Stimulated activated naive CD4-positive, alpha-beta T cell treated with Interleukin-2 at 50 U/mL for 16 hours (primary cell): ENCODE measurements around the gene AIP.

ENCODE experiments used
- DNase-seq: peaks from one replicate; lab custom pipeline; 2025; lab: John Stamatoyannopoulos, UW

Gene AIP

DNA sequence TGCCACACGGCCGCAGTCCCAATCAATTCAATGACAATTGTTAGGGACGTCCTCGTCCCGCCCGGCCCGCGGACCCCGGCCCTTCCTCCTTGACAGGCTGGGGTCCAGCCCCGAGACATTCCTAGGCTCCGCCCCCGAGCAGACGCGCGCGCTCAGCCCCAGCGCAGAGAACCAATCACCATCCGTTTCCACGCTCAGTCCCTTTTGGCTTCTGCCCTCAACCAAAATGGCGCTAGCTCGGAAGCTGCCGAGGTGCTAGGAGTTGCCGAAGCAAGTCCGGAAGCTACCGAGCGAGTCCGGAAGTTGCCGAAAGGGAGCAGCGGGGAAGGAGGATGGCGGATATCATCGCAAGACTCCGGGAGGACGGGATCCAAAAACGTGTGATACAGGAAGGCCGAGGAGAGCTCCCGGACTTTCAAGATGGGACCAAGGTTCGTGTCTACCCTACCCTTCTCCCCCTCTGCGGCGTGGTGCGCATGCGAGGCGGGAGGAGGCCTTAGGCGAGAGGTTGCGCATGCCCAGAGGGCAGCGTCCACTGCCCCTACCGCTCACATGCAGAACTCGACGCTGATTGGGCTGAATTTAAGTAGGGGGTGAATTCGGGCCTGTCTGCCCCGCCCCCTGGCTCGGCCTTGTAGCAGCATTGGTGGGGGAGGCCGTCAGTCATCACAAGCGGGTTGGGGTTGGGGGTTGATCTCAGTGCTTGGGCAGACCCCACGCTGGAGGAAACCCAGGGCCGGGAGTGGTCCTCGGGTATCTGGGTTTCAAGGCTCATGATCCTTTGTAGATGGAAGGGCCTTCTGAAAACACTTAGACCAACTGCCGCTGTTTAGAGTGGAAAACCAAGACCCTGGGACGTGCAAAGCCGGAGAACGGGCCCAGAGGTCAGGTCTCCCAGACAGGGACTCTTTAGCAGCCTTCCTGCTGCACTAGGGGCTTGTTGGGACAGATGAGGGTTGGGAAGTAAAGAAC lies at the start of gene AIP:
Gene AIP (plus strand): TSS at position 200 of the 972 bp plus-strand sequence. CDS start 133 bp downstream, at position 333.
- peak; percentile 98 for DNase-seq

DNA sequence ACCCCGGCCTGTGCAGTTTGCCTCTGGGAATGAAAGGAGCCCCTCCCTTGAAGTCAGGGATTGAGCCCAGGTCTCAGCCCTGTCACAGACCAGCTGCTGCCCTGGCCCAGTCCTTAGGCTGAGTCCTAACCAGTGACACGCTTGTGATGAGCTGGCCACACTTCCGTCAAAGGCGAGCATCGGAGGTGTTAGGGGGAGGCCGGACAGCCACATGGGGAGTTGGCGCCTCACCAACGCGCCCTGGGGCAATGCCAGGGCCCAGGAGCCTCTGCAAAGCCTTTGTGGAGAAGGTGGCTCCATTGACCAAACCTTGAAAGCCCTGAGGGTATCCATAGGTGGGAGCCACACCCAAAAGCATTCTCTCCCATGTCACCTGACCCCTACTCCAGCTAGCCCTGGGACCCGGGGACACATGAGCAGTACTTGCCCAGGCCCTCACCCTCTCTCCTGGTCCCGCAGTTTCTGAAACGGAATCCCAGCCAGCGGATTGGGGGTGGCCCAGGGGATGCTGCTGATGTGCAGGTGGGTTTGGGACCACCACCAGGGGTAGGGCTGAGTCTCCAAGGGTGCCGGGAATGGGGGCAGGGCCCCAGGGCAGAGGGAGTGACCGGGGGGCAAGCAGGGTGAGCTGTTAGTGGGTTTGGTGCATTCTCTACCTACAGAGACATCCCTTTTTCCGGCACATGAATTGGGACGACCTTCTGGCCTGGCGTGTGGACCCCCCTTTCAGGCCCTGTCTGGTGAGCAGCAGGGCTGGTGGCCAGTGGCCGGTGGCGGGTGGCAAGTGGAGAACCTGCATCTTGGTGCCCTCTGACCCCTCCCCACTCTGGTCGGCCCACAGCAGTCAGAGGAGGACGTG lies 49.1 kb upstream of the AIP start:
- no peak for DNase-seq

DNA sequence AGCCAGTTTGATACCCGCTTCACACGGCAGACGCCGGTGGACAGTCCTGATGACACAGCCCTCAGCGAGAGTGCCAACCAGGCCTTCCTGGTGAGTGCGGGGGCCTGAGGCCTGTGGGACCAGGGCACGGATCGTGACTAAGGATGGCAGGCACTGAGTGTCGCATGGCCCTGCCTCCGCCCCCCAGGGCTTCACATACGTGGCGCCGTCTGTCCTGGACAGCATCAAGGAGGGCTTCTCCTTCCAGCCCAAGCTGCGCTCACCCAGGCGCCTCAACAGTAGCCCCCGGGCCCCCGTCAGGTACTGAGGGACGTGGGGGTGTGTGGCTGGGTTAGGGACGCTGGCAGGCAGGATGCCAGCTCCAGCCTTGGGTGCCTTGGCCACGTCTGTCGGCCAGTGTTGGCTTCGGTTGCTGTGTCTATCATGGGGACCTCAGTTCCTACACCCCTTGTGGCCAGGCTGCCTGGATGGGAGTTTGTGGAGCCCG lies 48.4 kb upstream of the AIP start:
- DNase-seq, result peak; percentile 21

DNA sequence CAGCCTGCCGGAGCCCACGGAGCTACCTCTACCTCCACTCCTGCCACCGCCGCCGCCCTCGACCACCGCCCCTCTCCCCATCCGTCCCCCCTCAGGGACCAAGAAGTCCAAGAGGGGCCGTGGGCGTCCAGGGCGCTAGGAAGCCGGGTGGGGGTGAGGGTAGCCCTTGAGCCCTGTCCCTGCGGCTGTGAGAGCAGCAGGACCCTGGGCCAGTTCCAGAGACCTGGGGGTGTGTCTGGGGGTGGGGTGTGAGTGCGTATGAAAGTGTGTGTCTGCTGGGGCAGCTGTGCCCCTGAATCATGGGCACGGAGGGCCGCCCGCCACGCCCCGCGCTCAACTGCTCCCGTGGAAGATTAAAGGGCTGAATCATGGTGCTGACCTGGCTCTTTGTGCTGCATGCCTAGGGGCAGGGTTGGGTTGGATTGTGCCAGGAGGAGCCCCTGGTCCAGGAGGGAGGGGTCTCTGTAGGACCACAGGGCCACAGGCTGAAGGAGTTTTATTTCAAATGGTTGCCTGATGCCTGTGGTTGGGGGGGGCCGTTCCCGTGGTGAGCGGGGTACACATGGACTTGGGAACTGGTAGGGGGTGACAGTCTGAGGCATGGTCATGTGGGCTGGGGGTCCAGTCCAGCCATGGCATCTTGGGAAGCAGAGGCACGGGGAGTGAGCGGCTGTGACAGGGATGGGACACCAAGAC lies 47.6 kb upstream of the AIP start:
- no peak for DNase-seq

DNA sequence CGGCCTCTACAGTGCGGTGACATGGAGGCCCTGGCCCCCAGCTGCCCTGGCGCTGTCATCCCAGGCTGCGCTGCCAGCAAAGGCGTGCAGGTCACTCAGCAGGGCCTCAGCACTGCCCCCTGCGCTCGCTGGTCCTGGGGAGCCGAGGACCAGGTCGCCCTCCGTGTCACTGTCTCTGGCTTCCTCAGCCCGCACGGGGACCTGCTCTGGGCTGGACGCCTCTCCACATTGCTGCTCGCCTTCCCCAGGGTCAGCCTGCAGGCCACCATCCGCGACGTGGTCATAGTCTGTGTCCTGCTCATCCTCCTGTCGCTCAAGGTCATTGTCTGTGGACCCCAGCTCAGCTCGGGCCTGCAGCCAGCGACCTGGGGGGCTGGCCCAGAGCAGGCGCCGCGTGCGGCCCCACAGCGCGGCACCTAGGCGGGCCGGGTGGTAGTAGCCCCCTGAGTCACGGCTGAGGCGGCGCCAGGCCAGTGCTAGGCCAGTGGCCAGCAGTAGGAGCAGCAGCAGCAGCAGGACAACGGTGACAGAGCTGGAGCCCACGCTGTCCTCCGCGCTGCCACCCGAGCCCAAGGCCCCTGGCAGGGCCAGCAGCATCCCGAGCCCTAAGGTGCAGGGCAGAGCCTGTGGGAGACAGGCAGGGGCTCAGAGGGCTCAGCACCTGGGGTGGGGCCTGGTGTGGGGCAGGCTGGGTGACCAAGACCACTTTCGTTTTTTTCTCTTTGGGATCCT lies 46.9 kb upstream of the AIP start:
- DNase-seq, result no peak

DNA sequence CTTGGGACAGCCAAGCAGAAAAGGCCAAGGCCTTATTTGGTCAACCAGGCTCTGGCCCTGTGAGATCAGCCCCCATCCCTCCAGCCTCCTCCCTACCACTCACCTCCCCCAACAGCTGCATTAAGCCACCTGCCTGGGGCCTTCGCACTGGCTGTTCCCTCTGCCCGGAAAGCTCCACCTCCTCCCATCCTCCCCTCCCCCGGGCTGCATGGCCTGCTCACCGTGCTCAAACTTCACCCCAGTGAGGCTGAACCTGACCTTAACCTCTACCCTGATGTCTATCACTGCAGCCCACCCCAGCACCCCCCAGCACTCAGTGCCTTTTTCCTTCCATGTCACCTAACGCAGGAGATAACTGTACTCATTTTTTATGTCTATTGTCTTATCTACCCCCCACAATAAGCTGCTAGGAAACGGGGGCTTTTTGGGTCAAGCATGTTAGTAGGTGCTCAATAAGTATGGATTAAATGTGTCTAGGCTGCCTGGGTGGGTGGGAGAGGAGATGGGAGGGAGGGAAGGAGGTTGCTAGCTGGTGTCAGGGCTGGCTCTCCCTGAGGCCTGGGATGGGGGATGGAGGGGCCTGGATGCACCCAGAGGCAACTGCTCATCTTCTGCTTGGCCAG lies 46.3 kb upstream of the AIP start:
- peak; percentile 61 for DNase-seq

DNA sequence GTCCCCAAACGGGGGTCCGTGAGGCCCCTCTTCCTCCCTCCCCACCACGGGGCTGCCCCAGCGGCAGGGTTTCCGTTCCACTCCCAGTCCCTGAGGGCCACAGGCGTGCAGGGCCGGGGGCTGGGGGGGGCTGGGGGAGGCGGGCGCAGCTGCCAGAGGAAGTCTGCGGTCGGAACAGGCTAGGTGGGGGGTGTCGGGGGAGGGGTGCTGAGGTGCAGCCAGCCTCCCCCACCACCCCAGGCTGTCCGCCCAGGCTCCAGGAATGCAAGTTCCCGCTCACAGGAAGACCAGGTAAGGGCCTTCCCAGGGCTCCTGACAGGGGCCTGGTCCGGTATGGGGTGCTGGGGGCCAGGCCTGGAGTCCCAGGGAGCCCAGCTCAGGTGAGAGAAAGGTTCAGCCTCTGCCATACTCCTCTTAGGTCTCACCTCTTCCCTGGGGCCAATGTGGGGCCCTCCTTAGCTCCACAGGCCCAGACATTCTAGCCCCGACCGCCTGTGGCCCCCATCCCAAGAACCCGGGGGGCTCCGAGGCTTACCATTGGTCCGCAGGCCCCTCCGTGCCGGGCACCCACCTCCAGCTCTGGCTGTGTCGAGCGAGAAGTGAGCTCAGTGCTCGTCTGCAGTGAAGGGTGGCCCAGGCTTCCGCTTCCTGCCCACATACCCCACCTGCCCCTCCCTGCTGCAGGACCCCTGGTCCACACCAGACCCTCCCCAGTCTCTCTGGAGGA lies 45.6 kb upstream of the AIP start, which contains the start of gene PTPRCAP:
Gene PTPRCAP (minus strand): TSS at position 601 of the 727 bp plus-strand sequence. CDS start 63 bp downstream, at position 538.
- DNase-seq, result peak; percentile 72

DNA sequence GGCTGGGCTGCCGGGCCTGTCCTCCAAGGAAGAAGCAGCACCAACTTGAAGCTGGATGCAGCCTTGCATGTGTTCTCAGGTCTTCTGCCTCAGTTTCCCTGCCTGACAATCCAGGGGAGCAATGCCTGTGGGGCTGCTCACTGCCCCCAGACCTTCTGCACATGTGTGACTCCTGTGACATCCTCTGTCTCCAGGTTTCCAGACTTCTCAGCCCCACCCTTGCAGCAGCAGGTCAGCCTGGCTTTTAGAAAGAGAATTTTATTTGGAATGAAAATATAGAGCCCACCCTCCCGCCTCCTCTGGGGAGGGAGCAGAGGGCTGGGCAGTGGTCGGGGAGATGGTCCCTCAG lies 45.0 kb upstream of the AIP start:
- no peak for DNase-seq

DNA sequence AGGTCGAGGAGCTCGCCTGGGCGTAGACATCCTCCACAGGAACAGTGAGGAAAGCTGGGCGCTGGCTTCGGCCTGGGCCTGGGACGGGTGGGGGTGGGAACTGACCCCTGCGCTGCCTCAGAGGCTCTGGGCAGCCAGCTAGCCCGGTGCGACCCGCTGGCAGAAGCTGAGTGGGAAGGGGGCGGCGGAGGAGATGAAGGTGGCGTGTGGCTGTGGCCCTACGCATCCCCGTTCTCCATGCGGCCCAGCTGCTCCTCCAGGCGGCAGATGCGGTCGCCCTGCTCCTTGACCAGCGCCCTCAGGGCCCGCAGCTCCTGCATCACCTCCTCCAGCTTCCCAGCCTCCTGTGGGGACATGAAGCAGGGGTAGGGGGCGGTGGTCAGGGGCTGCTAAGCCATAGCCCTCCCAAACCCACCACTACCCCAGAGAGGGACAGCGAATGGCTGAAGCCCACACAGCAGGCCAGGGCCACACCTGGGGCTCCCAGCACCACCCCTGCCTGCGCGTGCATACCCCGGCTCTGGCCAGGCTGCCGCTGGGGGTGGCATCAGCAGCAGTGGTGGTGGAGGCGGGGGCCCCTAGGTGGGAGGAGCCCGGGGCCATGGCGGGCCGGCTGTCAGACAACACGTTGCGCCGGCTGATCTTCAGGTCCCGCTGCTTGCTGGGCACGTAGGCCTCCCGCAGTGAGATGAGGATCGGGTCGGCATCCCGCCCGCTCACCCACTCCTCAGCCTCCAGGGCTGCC lies 44.5 kb upstream of the AIP start:
- DNase-seq, result peak; percentile 80

DNA sequence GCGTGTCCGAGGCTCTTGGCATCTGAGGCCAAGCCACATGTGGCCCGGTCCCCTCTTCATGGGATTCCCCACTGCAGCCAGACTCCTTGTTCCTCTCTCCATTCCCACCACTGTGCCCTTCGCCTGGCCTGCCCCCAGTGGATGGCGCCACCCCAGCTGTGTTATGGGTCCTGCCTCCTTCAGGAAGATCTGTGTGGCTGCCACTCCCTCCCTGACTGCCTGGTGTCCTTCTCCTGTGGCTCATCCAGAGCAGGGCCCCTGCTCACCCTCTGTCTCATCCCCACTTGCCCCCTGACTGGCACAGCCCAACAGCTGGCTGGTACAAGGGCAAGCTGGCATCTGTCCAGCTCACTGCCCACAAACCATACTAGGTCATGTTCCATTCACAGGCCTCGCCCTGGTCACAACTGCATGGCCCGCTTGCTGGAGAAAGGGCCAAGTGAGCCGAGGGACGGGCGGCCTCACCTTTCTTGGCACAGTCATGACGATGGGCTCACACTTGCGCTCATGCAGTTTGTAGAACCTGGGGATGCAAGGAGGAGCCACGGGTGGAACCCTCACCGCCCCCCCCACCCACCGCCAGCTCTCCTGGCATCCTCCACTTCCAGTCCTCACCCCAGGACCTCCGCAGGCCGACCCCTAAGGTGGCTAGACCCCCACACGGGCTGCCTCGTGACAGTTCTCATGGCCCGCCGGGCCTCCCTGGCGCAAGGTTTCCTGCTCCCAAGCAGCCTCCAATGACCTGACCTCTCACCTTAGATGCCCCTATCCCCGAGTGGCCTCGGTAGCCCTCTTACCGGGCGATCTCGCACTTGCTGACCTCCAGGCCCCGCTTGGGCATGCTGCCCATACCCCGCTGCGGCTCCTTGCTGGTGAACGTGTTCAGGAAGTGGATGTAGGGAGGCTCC lies 43.3 kb upstream of the AIP start:
- peak; percentile 35 for DNase-seq

DNA sequence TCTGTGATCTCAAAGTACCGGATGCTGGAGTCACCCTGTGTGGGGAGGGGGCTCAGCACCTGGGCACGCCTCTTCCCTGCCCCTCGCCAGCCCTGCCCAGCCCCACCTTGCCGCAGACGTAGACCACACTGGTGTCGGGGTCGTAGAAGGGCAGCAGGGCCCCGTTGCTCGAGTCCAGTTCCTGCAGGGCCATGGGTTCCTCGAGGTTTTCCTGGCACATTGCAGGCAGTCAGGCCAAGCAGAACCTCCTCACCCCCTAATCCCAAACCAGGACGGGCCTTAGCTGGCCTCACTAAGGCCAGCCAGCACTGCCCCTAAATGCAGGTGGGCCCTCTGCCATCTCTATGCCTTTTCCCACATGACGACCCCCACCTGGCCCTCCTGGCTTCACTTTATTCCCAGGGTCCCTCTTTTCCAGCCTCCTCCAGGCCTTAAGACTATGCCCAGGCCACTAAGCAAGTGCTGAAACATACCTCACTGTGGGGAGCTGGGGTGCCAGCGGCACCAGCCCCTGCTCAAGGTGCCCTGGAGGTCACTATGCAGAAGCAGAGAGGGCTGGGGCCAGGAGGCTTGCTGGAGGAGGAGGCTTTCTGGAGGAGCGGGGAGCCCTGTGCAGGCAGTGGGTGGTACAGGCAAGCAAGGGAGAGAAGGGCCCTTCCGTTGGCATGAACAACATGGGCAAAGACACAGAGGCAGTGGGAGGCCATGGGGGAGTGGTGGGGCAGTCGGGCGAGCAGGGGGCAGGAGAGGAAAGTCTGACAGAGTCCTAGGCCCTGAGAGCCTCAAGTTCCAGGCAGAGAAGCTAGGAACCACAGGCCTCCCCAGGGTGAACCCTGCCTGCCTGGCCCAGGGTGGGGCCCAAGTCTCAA lies 42.4 kb upstream of the AIP start:
- DNase-seq, result no peak

DNA sequence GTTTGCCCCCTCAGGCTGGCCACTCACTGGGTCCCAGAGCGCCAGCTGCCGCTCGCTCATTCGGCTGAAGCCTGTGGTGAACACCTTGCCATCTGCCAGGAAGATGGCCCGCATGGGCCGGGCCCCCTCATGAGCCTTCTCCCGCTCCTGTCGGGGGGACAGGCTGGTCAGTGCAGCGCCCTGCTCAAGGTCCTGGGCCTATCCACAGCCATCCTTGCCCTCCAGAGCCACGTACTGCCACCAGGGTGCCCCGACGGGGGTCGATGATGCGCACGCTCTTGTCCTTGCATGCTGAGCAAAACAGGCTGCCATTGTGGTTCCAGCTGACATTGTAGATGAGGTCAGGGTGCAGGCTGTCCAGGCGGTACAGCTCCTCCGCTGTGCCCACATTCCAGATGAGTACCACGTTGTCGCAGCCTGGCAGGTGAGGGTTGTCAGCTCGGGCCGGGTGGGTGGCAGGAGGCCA lies 41.7 kb upstream of the AIP start:
- DNase-seq, result no peak

DNA sequence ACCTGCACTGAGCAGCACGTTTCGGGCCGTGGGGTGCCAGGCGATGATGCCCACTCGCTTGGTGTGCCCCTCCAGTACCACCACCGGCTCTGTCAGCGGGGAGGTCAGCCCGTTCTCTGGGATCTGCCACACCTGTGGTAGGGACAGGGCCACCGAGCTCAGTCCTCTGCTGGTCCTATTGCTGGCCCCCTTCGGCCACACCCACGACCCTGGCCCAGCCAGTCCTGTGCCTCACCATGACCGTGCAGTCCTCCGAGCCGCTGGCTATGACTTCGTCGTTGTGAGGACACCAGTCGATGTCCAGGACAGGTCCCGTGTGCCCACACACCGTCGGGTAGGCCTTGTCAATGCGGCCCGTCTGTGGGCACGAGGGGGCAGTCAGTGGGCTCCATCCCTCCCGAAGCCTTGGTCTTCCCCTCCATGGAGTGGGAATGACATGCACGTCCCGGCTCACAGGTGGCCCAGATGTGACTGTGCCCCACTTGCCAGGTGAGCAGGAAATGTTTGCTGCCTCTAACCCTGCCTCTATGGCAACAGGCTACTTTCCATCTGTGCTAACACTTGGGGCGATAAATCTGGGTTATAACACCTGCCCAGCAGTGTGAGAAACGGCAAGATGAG lies 41.0 kb upstream of the AIP start:
- DNase-seq, result no peak

DNA sequence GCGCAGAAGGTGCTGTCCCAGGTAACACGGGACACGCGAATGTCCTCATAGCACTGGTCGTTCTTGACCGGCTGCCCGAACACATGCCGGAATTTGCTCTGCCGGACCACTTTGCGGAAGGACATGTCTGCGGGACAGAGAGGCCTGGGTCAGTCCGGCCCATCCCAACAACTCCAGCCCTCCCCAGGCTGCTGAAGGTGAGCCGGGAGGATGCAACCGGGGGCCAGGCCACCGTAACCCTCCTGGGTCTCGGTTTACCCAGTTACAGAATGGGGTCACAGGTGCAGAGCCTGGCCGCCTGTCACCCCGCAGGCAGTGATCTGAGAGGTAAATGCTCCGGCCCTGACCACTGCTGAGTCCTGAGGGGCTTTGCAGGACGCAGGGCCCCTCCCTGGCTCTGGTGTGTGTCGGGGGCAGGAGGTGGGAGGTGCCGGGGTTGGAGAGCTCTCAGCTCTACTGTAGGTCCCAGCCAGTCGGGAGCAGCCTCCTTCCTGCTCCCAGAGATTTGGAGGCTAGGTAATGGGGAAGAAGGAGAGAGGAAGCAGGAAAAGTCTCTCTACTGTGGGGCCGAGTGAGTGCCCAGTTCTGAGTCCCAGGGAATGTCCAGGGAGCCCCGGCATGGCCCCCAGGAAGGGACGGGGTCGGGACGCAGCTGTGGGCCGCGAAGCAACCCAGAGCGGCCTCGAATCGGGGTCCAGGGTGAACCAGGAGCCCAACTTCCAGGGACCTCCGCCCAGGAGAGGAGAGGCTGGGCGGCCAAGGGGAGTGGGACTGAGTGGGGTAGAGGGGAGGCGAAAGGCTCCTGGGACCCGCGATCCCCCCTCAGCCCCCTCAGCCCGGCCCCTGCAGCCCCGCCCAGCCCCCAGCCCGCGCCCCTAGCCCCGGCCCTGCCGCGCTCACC lies 40.1 kb upstream of the AIP start:
- no peak for DNase-seq

DNA sequence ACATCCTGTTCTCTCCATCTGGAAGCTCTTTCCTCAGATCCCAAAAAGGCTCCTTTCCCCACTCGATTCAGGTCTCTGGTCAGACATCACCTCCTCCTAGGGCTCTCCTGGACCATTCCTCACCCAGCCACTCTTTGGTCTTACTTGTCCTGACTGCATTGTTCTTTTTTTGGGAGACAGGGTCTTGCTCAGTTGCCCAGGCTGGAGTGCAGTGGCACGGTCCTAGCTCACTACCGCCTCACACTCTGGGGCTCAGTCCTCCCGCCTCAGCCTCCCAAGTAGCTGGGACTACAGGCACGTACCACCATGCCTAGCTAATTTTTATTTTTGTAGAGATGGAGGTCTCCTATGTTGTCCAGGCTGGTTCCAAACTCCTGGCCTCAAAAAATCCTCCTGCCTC lies 37.3 kb upstream of the AIP start:
- DNase-seq, result no peak

DNA sequence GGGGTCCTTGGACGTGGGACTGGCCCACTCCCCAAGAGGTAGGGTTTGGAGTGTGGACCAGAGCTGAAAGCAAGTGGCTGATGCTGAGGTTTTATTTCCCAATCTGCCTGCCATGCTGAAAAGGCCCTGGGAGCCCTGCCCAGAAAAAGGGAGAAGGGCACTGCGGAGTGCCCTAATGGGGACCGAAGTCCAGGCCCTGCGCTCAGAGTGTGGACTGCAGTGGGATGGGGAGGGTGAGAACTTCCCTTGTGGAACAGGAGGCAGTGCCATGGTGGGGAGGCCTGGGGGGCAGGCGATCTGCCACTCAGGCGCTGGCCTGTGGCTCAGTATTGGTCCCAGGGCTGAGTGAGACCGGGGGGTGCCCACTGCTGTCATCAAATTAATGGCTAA lies 34.6 kb upstream of the AIP start:
- DNase-seq, result no peak
